Nephron (organoid): ENCODE data around the gene CDH5.

Experiments used
- H3K27ac Mint-ChIP-seq, 3 experiments: 2 replicates each; pipeline ENCODE4 v1.8.0; 2020; ENCODE audit warnings: mixed read lengths in 3 of 3, mild to moderate bottlenecking in 2 of 3, moderate library complexity in 1 of 3
- H3K27me3 Mint-ChIP-seq: 2 replicates; pipeline ENCODE4 v1.8.0; 2021; ENCODE audit warnings: low read depth, mild to moderate bottlenecking, moderate library complexity, mixed read lengths
- H3K36me3 Mint-ChIP-seq: 2 replicates; pipeline ENCODE4 v1.8.0; 2020; ENCODE audit warnings: low read depth, mixed read lengths
- H3K4me1 Mint-ChIP-seq: 2 replicates; pipeline ENCODE4 v1.8.0; 2020; ENCODE audit warnings: mixed read lengths
- H3K4me3 Mint-ChIP-seq, 3 experiments: 2 replicates each; pipeline ENCODE4 v1.8.0; 2020; ENCODE audit warnings: mild to moderate bottlenecking in 3 of 3, mixed read lengths in 3 of 3, moderate library complexity in 2 of 3
- H3K9me3 Mint-ChIP-seq: 2 replicates; pipeline ENCODE4 v1.8.0; 2020; ENCODE audit warnings: mixed read lengths
- TF ChIP-seq, protein P1 (sequence below), 3 experiments: fragments of 200-600 bp; sonication (generic); IDR thresholded peaks; one replicate each; pipeline ENCODE4 v1.5.0; 2021; ENCODE audit warnings: antibody characterized with exemption in 3 of 3; ENCODE audit not compliant: unreplicated experiment in 3 of 3

Gene CDH5

DNA sequence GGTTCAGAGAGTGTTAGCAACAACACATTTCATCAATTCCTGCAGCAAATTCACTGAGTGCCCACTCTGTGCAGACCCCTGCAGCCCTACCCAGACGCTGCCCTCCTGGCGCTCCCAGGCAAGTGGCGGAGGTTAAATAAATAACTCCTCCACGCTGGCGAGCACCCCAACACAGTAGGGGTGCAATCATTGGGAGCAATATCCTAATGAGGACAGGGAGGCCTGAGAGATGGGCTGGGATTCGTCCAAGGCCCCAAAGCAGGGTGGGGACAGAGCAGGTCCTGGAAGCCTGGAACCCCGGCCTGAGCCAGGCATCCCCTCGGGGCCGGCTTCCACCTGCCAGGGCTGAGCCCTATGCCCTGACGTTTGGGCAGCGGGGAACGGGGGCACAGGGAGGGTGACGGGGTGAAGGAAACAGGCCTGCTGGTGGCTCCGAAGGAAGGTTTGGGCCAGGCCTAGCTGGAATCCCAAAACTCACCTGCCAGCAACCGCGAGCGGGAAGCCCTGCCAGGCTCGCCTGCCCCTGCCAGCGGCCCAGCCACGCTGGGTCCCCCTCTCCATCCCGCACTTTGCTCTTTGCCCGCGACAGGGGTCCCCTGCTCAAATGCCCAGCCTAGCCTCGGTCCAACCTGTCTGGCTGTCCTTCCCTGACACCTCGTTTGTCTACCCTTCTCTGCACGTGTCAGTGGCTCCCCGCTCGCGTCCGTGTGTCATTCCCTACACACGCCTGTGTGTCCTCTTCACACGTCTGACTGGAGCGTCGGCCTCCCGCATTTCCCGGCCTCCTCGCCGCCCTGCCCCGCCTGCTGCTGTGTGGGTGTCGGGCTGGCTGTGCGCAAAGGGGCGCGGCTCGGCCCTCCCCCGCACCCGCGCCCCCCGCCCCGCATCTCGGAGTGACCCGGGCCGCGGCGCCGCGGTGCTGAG lies 59.9 kb downstream of the CDH5 start:
- Mint-ChIP-seq H3K36me3 (no peaks in the 10 kb centered on the region), H3K4me3 (peak overlapping the region; percentile 70 to 72 (median 71)), H3K4me1 (no peaks in the 10 kb centered on the region), H3K27ac (no peak overlapping the region), H3K9me3 (peaks cover 5% of the 10 kb centered on the region), H3K27me3 (peaks cover 92% of the 10 kb centered on the region)
- TF ChIP-seq, protein P1, sequence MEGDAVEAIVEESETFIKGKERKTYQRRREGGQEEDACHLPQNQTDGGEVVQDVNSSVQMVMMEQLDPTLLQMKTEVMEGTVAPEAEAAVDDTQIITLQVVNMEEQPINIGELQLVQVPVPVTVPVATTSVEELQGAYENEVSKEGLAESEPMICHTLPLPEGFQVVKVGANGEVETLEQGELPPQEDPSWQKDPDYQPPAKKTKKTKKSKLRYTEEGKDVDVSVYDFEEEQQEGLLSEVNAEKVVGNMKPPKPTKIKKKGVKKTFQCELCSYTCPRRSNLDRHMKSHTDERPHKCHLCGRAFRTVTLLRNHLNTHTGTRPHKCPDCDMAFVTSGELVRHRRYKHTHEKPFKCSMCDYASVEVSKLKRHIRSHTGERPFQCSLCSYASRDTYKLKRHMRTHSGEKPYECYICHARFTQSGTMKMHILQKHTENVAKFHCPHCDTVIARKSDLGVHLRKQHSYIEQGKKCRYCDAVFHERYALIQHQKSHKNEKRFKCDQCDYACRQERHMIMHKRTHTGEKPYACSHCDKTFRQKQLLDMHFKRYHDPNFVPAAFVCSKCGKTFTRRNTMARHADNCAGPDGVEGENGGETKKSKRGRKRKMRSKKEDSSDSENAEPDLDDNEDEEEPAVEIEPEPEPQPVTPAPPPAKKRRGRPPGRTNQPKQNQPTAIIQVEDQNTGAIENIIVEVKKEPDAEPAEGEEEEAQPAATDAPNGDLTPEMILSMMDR (IDR thresholded peaks at IDR 0.05; ENCODE audit: unreplicated experiment in 3 of 3): no peak

DNA sequence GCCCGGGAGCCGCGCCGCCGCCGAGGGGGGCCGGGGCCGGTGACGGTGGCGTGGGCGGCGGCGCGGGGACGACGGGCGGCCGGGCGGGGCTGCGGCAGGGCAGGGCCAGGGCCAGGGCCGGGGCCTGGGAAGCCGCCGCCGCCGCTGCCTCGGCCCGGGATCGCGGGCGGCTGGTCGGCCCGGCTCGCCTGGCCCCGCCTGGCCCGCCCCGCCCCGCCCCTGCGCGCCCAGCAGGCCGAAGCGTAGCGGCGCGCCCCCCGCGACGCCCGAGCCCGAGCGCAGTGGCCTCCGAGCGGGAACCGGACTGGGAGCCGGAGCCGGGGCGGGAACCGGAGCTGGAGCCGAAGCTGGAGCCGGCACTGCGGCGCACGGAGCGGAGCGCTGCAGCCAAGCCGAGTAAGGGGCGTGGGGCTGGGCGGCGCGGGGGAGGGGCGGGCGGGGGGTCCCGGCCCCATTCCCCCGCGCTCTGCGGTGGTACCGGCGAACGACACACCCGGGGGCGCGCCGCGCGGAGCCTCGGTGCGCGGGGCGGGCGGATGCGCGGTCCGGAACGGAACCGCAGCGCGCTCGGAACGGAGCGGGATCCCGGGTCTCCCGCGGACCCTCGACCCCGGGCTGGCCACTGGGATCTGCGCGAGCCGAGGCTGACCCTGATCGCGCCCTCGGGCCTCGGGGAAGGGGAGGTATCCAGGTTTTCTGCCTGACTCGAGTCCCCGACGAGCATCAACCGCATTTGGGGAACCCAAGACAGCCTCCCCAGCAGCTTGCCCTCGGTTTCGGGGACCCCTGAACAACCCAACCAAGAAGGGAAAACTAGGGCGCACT lies 60.8 kb downstream of the CDH5 start, which contains the start of gene BEAN1:
Gene BEAN1 (plus strand): TSS at position 260 of the 825 bp plus-strand sequence. CDS start 10,382 bp downstream, outside the sequence.
- Mint-ChIP-seq H3K27ac (no peak within 1 kb of the TSS), H3K4me3 (peak within 1 kb of the TSS; percentile 70 to 80 (median 72)), H3K9me3 (peaks cover 5% of the 10 kb centered on the region), H3K36me3 (no peaks in the 10 kb centered on the region), H3K27me3 (peaks cover 92% of the 10 kb centered on the region), H3K4me1 (no peaks in the 10 kb centered on the region)
- TF ChIP-seq, protein P1 (IDR thresholded peaks at IDR 0.05; ENCODE audit: unreplicated experiment in 3 of 3): no peak

DNA sequence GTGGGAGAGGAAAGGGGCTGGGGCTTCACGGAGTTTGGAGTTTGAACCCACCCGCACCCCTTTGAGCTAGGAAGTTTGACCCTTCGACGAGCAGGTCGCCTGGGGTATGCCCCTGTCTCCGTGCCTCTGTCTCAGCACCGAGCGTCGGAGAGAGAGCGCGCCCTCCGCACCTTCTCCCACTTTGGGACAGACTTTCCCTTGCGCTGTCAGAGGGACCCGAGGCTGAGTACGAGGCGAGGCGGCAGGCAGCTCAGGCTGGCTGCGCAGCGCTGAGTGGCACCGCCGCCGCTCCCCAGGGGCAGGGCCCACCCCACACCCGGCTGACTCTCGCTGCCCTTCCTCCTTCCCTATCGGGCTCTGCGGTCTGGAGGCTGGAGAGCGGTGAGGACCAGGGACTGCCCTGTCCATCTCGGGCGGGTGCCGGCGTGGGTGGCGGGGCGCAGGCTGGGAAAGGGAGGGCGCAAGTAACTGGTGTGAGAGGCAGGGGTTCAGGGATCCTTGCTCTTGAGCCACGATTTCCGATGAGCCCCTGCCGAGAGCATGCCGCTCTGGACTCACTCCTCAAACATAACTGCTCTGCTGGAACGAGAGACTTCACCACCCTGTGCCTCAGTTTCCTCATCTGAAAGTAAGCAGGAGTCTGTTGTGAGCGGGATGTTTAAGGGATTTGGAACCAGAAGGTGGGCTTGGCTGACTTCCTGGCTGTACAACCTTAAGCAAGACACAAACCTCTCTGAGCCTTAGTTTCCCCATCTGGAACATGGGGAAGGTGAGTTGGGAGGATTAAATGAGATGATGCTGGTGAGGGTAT lies 61.6 kb downstream of the CDH5 start:
- peak overlapping the region; percentile 68 to 80 (median 70) for H3K4me3 Mint-ChIP-seq
- H3K27ac Mint-ChIP-seq: no peak overlapping the region
- peaks cover 5% of the 10 kb centered on the region for H3K9me3 Mint-ChIP-seq
- H3K4me1 Mint-ChIP-seq: no peaks in the 10 kb centered on the region
- TF ChIP-seq, protein P1 (IDR thresholded peaks at IDR 0.05; ENCODE audit: unreplicated experiment in 3 of 3): no peak
- H3K36me3 Mint-ChIP-seq: no peaks in the 10 kb centered on the region
- H3K27me3 Mint-ChIP-seq: peaks cover 91% of the 10 kb centered on the region

DNA sequence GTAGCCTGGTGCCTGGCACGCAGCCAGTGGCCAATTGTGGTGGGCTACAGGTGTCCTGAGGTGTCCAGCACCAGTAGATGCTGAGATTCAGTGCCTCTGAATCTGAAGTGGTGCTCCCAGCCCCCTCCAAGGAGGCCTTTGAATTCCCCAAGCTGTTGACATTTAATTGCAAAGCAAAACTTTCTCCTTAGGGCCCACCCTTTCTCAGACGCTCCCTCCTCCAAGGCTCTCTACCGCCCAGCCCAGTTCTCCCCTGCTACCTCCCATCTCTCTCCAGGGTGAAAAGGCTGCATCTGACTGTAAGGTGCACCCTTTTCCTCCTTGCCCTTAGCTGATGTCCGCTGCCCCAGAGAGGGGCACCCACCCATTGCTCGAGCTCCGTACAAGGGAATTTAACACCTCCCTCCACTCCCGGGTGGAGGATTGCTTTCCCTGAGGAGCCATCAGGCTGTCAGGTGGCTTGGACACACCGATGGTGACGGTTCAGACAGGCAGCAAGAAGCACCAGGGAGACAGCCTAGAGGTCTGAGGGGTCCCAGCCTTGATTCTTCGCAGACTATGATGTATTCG lies 62.3 kb downstream of the CDH5 start:
- H3K9me3 Mint-ChIP-seq: peaks cover 5% of the 10 kb centered on the region
- H3K4me3 Mint-ChIP-seq: peak overlapping the region; percentile 68 to 80 (median 70)
- peaks cover 91% of the 10 kb centered on the region for H3K27me3 Mint-ChIP-seq
- H3K36me3 Mint-ChIP-seq: no peaks in the 10 kb centered on the region
- TF ChIP-seq, protein P1 (IDR thresholded peaks at IDR 0.05; ENCODE audit: unreplicated experiment in 3 of 3): no peak
- no peaks in the 10 kb centered on the region for H3K4me1 Mint-ChIP-seq
- no peak overlapping the region for H3K27ac Mint-ChIP-seq

DNA sequence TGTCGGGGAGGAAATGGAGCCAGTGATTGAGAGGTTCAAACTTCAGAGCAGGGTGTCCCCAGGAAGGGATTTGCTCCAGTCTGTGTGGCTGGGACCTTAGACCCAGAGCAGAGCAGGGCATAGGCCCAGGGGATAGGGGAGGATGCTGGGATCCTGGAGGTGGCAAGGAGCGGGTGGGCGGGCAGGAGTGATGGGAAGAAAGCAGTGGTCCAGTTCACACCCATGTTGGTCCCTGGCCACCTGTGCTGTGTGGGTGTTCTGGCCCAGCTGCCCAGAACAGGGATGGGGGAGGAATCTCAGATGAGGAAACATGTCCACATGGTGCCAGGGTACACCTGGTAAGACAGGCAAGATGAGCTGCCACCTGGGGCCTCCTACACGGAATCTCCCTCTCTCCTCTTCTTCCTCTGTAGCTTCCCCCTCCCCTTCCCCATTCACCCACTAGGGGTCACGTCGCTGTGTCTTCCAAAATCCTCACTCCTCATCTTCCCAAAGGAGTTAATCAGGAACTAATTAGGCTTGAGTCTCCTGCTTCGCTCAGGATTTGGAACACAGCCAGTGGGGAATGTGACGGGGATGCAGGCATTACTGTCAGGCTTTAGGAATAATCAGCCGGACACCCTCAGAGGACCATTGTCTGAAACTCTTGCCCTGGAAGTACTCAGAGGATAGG lies 62.9 kb downstream of the CDH5 start:
- H3K27ac Mint-ChIP-seq: no peak overlapping the region
- H3K4me3 Mint-ChIP-seq: peak overlapping the region in 2 of 3 experiments; percentile 32 to 80
- H3K4me1 Mint-ChIP-seq: no peaks in the 10 kb centered on the region
- peaks cover 84% of the 10 kb centered on the region for H3K27me3 Mint-ChIP-seq
- no peaks in the 10 kb centered on the region for H3K36me3 Mint-ChIP-seq
- TF ChIP-seq, protein P1 (IDR thresholded peaks at IDR 0.05; ENCODE audit: unreplicated experiment in 3 of 3): no peak
- peaks cover 5% of the 10 kb centered on the region for H3K9me3 Mint-ChIP-seq
